OCI-LY3 (cell line): Measurements from ENCODE around the gene FOXL1.

Experiments used
- CTCF ChIP-seq: fragments of 200-600, 300-600 bp; sonication (generic); IDR thresholded peaks from 2 replicates; pipeline ENCODE4 v1.5.1; 2014; ENCODE audit warnings: antibody characterized with exemption, low read length, low read depth
- EZH2phosphoT487 ChIP-seq: fragments of 200-600 bp; shearing (Covaris generic); IDR thresholded peaks from 2 replicates; pipeline ENCODE4 v1.6.1; 2018; ENCODE audit warnings: antibody characterized with exemption, mixed run types, low read depth

GRCh38 chr16:86630471-86630870 lies 52.1 kb downstream of the FOXL1 start:
- TF ChIP-seq CTCF = no peak
- no peak for TF ChIP-seq EZH2phosphoT487
